DND-41 (cell line): ENCODE measurements around the gene SCAPER.

Source experiments
- ATAC-seq: fragments of 200-7000 bp; cut with Tn5 transposase; 3 replicates; pipeline ENCODE4 v1.9.1; 2021; ENCODE audit warnings: low read depth; ENCODE audit not compliant: insufficient read depth
- DNase-seq: peaks from one replicate; pipeline ENCODE4 v3.0.0-alpha.2; 2020
- H2AFZ ChIP-seq: 2 replicates; pipeline ENCODE4 v1.6.0; 2012; ENCODE audit warnings: low read depth, low read length
- H3K27ac ChIP-seq: 2 replicates; pipeline ENCODE4 v1.5.1; 2012; ENCODE audit warnings: low read length, inconsistent platforms
- H3K27me3 ChIP-seq: fragments of 200-600 bp; sonication (generic); 2 replicates; pipeline ENCODE4 v1.6.0; 2012; ENCODE audit warnings: low read length, mild to moderate bottlenecking, inconsistent platforms; ENCODE audit not compliant: insufficient read depth, poor library complexity
- H3K36me3 ChIP-seq: 2 replicates; pipeline ENCODE4 v1.5.1; 2012; ENCODE audit warnings: low read length, inconsistent platforms; ENCODE audit not compliant: insufficient read depth
- H3K4me1 ChIP-seq: 2 replicates; pipeline ENCODE4 v1.5.1; 2012; ENCODE audit warnings: mild to moderate bottlenecking, low read length; ENCODE audit not compliant: insufficient read depth
- H3K4me2 ChIP-seq: 2 replicates; pipeline ENCODE4 v1.6.0; 2012; ENCODE audit warnings: mild to moderate bottlenecking, moderate library complexity, low read length, inconsistent platforms; ENCODE audit not compliant: insufficient read depth
- H3K4me3 ChIP-seq, 2 experiments: fragments of 200-600 bp in 1 of 2; shearing (Covaris generic) in 1 of 2; 2 replicates each; pipeline ENCODE4 v1.5.1; 2012 to 2016; ENCODE audit warnings: inconsistent platforms in 2 of 2, low read length in 2 of 2, mild to moderate bottlenecking in 2 of 2, low read depth in 1 of 2, moderate library complexity in 1 of 2
- H3K79me2 ChIP-seq: 2 replicates; pipeline ENCODE4 v1.6.0; 2012; ENCODE audit warnings: low read length, inconsistent platforms; ENCODE audit not compliant: insufficient read depth
- H3K9ac ChIP-seq: 2 replicates; pipeline ENCODE4 v1.6.0; 2012; ENCODE audit warnings: low read depth, mild to moderate bottlenecking, inconsistent platforms, low read length, moderate library complexity
- H3K9me3 ChIP-seq: 2 replicates; pipeline ENCODE4 v1.5.1; 2012; ENCODE audit warnings: low read length, moderate library complexity, mild to moderate bottlenecking, inconsistent platforms; ENCODE audit not compliant: insufficient read depth, severe bottlenecking
- H4K20me1 ChIP-seq: 2 replicates; pipeline ENCODE4 v1.6.0; 2012; ENCODE audit warnings: low read length; ENCODE audit not compliant: insufficient read depth
- EZH2 ChIP-seq: IDR thresholded peaks from 3 replicates; pipeline ENCODE4 v1.6.1; 2012; ENCODE audit warnings: borderline replicate concordance, low read depth, mild to moderate bottlenecking, moderate library complexity, low read length, inconsistent platforms; ENCODE audit not compliant: severe bottlenecking
- TF ChIP-seq, protein P1 (sequence below): IDR thresholded peaks from 2 replicates; pipeline ENCODE4 v1.5.1; 2012; ENCODE audit warnings: borderline replicate concordance, low read length, moderate library complexity, mild to moderate bottlenecking; ENCODE audit not compliant: poor library complexity, severe bottlenecking; ENCODE audit errors: extremely low read depth

The SCAPER gene

DNA sequence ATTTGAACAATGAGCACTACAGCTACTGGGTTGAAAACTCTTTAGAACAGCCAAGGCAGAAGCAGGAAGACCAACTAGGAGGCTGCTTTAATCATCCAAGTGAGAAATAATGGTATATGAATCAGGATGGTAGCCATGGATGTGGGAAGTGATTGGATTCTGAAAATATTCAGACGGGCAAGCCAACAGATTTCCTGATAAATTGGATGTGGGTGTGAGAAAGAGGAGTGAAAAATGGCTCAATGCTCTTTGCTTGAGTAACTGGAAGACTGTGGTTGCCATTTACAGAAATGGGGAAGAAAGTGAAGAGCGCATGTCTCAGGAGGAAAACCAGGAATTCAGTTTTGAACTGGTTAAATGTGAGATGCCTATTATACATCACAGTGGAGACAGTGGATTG lies 518.2 kb downstream of the SCAPER start:
- Histone ChIP-seq H3K27me3 (no peaks in the 10 kb centered on the region), H4K20me1 (no peaks in the 10 kb centered on the region), H3K9ac (no peak overlapping the region), H3K27ac (no peak overlapping the region), H2AFZ (no peak overlapping the region), H3K79me2 (no peaks in the 10 kb centered on the region), H3K9me3 (no peaks in the 10 kb centered on the region), H3K4me2 (no peak overlapping the region), H3K36me3 (no peaks in the 10 kb centered on the region), H3K4me3 (no peak overlapping the region), H3K4me1 (no peaks in the 10 kb centered on the region)
- TF ChIP-seq EZH2: no peak
- TF ChIP-seq, protein P1, sequence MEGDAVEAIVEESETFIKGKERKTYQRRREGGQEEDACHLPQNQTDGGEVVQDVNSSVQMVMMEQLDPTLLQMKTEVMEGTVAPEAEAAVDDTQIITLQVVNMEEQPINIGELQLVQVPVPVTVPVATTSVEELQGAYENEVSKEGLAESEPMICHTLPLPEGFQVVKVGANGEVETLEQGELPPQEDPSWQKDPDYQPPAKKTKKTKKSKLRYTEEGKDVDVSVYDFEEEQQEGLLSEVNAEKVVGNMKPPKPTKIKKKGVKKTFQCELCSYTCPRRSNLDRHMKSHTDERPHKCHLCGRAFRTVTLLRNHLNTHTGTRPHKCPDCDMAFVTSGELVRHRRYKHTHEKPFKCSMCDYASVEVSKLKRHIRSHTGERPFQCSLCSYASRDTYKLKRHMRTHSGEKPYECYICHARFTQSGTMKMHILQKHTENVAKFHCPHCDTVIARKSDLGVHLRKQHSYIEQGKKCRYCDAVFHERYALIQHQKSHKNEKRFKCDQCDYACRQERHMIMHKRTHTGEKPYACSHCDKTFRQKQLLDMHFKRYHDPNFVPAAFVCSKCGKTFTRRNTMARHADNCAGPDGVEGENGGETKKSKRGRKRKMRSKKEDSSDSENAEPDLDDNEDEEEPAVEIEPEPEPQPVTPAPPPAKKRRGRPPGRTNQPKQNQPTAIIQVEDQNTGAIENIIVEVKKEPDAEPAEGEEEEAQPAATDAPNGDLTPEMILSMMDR: no peak
- no peak for ATAC-seq
- DNase-seq: no peak

DNA sequence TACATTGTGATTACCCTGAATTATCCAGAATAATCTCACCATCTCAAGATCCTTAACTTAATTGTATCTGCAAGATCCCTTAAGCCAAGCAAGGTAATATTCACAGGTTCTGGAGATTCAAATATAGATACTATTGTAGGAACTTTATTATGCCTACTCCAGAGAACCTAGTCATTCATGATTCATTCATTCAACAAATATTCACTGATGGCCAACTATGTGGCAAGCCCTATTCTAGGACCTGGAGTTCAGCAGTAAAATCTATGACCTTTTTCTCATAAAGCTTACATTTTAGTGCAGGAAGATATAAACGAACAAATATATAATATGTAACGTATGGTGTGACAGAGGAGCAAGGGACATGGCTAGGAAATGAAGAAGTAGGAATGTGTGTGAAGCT lies 519.0 kb downstream of the SCAPER start:
- no peaks in the 10 kb centered on the region for H4K20me1 ChIP-seq
- DNase-seq (no peak), ATAC-seq (no peak)
- no peaks in the 10 kb centered on the region for H3K79me2 ChIP-seq
- H3K27me3 ChIP-seq: no peaks in the 10 kb centered on the region
- no peak overlapping the region for H3K4me2 ChIP-seq
- H3K27ac ChIP-seq: no peak overlapping the region
- TF ChIP-seq EZH2: no peak
- TF ChIP-seq, protein P1: no peak
- no peaks in the 10 kb centered on the region for H3K9me3 ChIP-seq
- H3K4me3 ChIP-seq: no peak overlapping the region
- H3K9ac ChIP-seq: no peak overlapping the region
- no peaks in the 10 kb centered on the region for H3K4me1 ChIP-seq
- no peak overlapping the region for H2AFZ ChIP-seq
- no peaks in the 10 kb centered on the region for H3K36me3 ChIP-seq

DNA sequence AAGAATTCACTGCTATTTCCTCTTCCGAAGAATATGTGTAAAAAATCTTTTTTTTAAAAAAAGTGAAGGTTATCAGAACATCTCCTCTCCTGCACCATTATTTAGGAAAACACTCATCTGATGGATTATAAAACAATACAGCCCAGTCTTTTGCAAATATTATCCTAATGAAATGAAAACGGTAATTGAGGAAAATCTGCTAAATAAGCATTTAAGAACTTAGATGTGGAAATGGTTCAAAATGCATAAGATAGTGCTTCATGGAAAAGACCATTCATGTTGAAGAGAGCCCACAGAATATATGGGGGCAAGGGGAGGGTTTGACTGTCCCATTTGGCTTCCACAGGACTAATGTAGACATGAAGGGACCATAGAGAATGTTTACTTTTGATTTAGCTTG lies 520.7 kb downstream of the SCAPER start:
- H3K4me3 ChIP-seq: no peak overlapping the region
- H3K4me1 ChIP-seq: no peaks in the 10 kb centered on the region
- no peak overlapping the region for H3K4me2 ChIP-seq
- no peak for ATAC-seq
- H3K27me3 ChIP-seq: no peaks in the 10 kb centered on the region
- H4K20me1 ChIP-seq: no peaks in the 10 kb centered on the region
- TF ChIP-seq, protein P1: no peak
- TF ChIP-seq EZH2: no peak
- H3K9ac ChIP-seq: no peak overlapping the region
- 0 out of 2 replicates have a peak, but pooled peaks cover 4% of the 10 kb centered on the region for H3K36me3 ChIP-seq
- H3K9me3 ChIP-seq: no peaks in the 10 kb centered on the region
- no peak for DNase-seq
- H3K27ac ChIP-seq: no peak overlapping the region
- H3K79me2 ChIP-seq: no peaks in the 10 kb centered on the region
- no peak overlapping the region for H2AFZ ChIP-seq
